HG02973 (cell line): ENCODE results near the gene ACTL10.
"Not testable (repeated sequence)": the region's sequence is repeated elsewhere in the genome, so short reads cannot be mapped to it uniquely, and the experiment has no call there.

Experiments
- ATAC-seq: cut with Tn5 transposase; IDR thresholded peaks from one replicate; pipeline ENCODE4 v1.9.1; 2021; ENCODE audit warnings: moderate library complexity; ENCODE audit not compliant: unreplicated experiment

The ACTL10 gene

GRCh38 chr20:33693741-33694638 is 27.2 kb downstream of the ACTL10 start:
- ATAC-seq, result no peak

GRCh38 chr20:33694639-33695012 is 27.9 kb downstream of the ACTL10 start:
- ATAC-seq, result no peak

GRCh38 chr20:33696448-33696847 is 29.7 kb downstream of the ACTL10 start:
- no peak for ATAC-seq

- ATAC-seq, result no peak
These were observed 30.4 kb downstream of the ACTL10 start for GRCh38 chr20:33697129-33697528.

GRCh38 chr20:33698966-33699365 is 32.2 kb downstream of the ACTL10 start:
- ATAC-seq, result not testable (repeated sequence)

- ATAC-seq, result not testable (repeated sequence)
These were observed 34.1 kb downstream of the ACTL10 start for GRCh38 chr20:33700696-33701441.

GRCh38 chr20:33701629-33702450 is 35.1 kb downstream of the ACTL10 start:
- ATAC-seq, result no peak

- ATAC-seq, result no peak
These were observed 36.1 kb downstream of the ACTL10 start for GRCh38 chr20:33702861-33703260.

GRCh38 chr20:33703498-33704137 is 36.9 kb downstream of the ACTL10 start:
- no peak for ATAC-seq

- no peak for ATAC-seq
These were observed 37.6 kb downstream of the ACTL10 start for GRCh38 chr20:33704197-33704924.

GRCh38 chr20:33707668-33708067 is 40.9 kb downstream of the ACTL10 start:
- ATAC-seq, result no peak

- no peak for ATAC-seq
These were observed 42.7 kb downstream of the ACTL10 start for GRCh38 chr20:33709398-33709797.

GRCh38 chr20:33709905-33710541 is 43.3 kb downstream of the ACTL10 start:
- ATAC-seq, result no peak

- no peak for ATAC-seq
These were observed 44.1 kb downstream of the ACTL10 start for GRCh38 chr20:33710681-33711445.

GRCh38 chr20:33711446-33711738 is 44.6 kb downstream of the ACTL10 start:
- no peak for ATAC-seq

- no peak for ATAC-seq
These were observed 47.2 kb downstream of the ACTL10 start for GRCh38 chr20:33713865-33714367.

GRCh38 chr20:33716498-33716897 is 49.8 kb downstream of the ACTL10 start:
- no peak for ATAC-seq
